CD14-positive monocyte (primary cell): ENCODE measurements around the gene ZNF783. TPM values are rescaled to one million over a fixed set of nuclear protein-coding genes. Genes with fewer than 3 reads are reported as not detected.

Experiments
- DNase-seq, 3 donors: peaks; one replicate each; pipeline ENCODE4 v3.0.0-alpha.2; 2011 to 2022
- H2AFZ ChIP-seq: 2 replicates; pipeline ENCODE4 v1.6.0; 2012; ENCODE audit warnings: mild to moderate bottlenecking, low read depth, low read length, inconsistent platforms; ENCODE audit not compliant: insufficient read depth, poor library complexity, severe bottlenecking
- H3K27ac ChIP-seq, 2 donors: 1 replicate in 1 of 2; 2 replicates in 1 of 2; pipeline ENCODE4 v1.5.1; 2012 to 2013; ENCODE audit warnings: low read length in 2 of 2, control low read depth in 1 of 2, inconsistent platforms in 1 of 2, low read depth in 1 of 2, mild to moderate bottlenecking in 1 of 2
- H3K27me3 ChIP-seq, 2 donors: one replicate each; pipeline versions ENCODE4 v1.6.0 to v1.6.1; 2011 to 2013; ENCODE audit warnings: low read length in 2 of 2; ENCODE audit not compliant: control insufficient read depth in 2 of 2, insufficient read depth in 2 of 2
- H3K36me3 ChIP-seq, 2 donors: replicated peaks in 1 of 2; 1 replicate in 1 of 2; 2 replicates in 1 of 2; pipeline versions ENCODE4 v1.5.1 to v1.6.1; 2012 to 2013; ENCODE audit warnings: low read length in 2 of 2, control low read depth in 1 of 2, inconsistent platforms in 1 of 2, mild to moderate bottlenecking in 1 of 2; ENCODE audit not compliant: insufficient read depth in 2 of 2, control insufficient read depth in 1 of 2
- H3K4me1 ChIP-seq, 2 donors: 1 replicate in 1 of 2; 2 replicates in 1 of 2; pipeline versions ENCODE4 v1.5.1 to v1.6.1; 2012 to 2013; ENCODE audit warnings: low read length in 2 of 2, control low read depth in 1 of 2, inconsistent platforms in 1 of 2, mild to moderate bottlenecking in 1 of 2, moderate library complexity in 1 of 2; ENCODE audit not compliant: insufficient read depth in 2 of 2, control insufficient read depth in 1 of 2
- H3K4me2 ChIP-seq: replicated peaks from 2 replicates; pipeline ENCODE3; 2012; ENCODE audit warnings: low read length, moderate library complexity, mild to moderate bottlenecking; ENCODE audit not compliant: poor library complexity, severe bottlenecking; ENCODE audit errors: extremely low read depth
- H3K4me3 ChIP-seq, 3 experiments: fragments of 200-600 bp in 1 of 3; sonication (generic) in 1 of 3; replicated peaks in 1 of 3; 1 replicate in 2 of 3; 2 replicates in 1 of 3; pipeline ENCODE4 v1.5.1; 2011 to 2013; ENCODE audit warnings: low read length in 3 of 3, mild to moderate bottlenecking in 3 of 3, control low read depth in 2 of 3, low read depth in 2 of 3, inconsistent platforms in 1 of 3, moderate library complexity in 1 of 3
- H3K79me2 ChIP-seq: 2 replicates; pipeline ENCODE4 v1.6.0; 2012; ENCODE audit warnings: mild to moderate bottlenecking, control low read depth, inconsistent platforms, low read length, moderate library complexity; ENCODE audit not compliant: insufficient read depth
- H3K9ac ChIP-seq: 2 replicates; pipeline ENCODE4 v1.6.0; 2017; ENCODE audit warnings: low read length, mild to moderate bottlenecking; ENCODE audit not compliant: insufficient read depth, poor library complexity, severe bottlenecking
- H3K9me3 ChIP-seq, 2 donors: replicated peaks in 1 of 2; 1 replicate in 1 of 2; 2 replicates in 1 of 2; pipeline versions ENCODE4 v1.5.1 to v1.6.1; 2012 to 2013; ENCODE audit warnings: low read length in 2 of 2, control low read depth in 1 of 2; ENCODE audit not compliant: control insufficient read depth in 1 of 2, insufficient read depth in 1 of 2
- H4K20me1 ChIP-seq: 2 replicates; pipeline ENCODE4 v1.6.0; 2012; ENCODE audit warnings: mild to moderate bottlenecking, low read length, control low read depth, moderate library complexity; ENCODE audit not compliant: insufficient read depth
- H3K27ac Mint-ChIP-seq, 7 donors: one replicate each; pipeline ENCODE4 v1.8.0; 2020; ENCODE audit warnings: mild to moderate bottlenecking in 7 of 7, mixed read lengths in 7 of 7, moderate library complexity in 6 of 7, inconsistent platforms in 2 of 7
- H3K27me3 Mint-ChIP-seq, 3 donors: one replicate each; pipeline ENCODE4 v1.8.0; 2021 to 2022; ENCODE audit warnings: low read depth in 3 of 3, mild to moderate bottlenecking in 3 of 3, mixed read lengths in 3 of 3, moderate library complexity in 3 of 3, inconsistent platforms in 1 of 3
- H3K36me3 Mint-ChIP-seq, 2 donors: one replicate each; pipeline ENCODE4 v1.8.0; 2020; ENCODE audit warnings: mixed read lengths in 2 of 2, inconsistent platforms in 1 of 2, mild to moderate bottlenecking in 1 of 2
- H3K4me1 Mint-ChIP-seq: one replicate; pipeline ENCODE4 v1.8.0; 2020; ENCODE audit warnings: mild to moderate bottlenecking, mixed read lengths
- H3K4me3 Mint-ChIP-seq, 2 donors: one replicate each; pipeline ENCODE4 v1.8.0; 2020; ENCODE audit warnings: mild to moderate bottlenecking in 2 of 2, mixed read lengths in 2 of 2, moderate library complexity in 1 of 2
- H3K9me3 Mint-ChIP-seq, 7 donors: one replicate each; pipeline ENCODE4 v1.8.0; 2020 to 2022; ENCODE audit warnings: mixed read lengths in 7 of 7, mild to moderate bottlenecking in 6 of 7, moderate library complexity in 6 of 7, inconsistent platforms in 2 of 7
- CTCF ChIP-seq: fragments of 200-600 bp; IDR thresholded peaks from one replicate; pipeline ENCODE4 v1.8.0; 2022; ENCODE audit warnings: antibody characterized with exemption, mild to moderate bottlenecking
- WGBS: methylation state at CpG from one replicate; pipeline ENCODE4 v1.1.5; 2013; ENCODE audit warnings: missing lambda C conversion rate; ENCODE audit not compliant: insufficient coverage; 5-methylcytosine and 5-hydroxymethylcytosine counted together
- intact Hi-C, 2 donors: fragments of 100-400 bp; cut with micrococcal nuclease; formaldehyde crosslinking; loops; one replicate each; pipeline versions ENCODE4 v1.15.0 to v1.15.1; 2023
- polyA plus RNA-seq, 3 donors: library from polyadenylated mRNA; depleted of rRNA in 1 of 3; unstranded in 2 of 3; stranded (reverse) in 1 of 3; fragments of 300-500 nt in 2 of 3; fragments of >200 nt in 1 of 3; fragmentation: Illumina TruSeq in 2 of 3; gene quantifications; 1 replicate in 2 of 3; 2 replicates in 1 of 3; pipeline ENCODE4 v1.2.3, GENCODE V29; 2012 to 2021

Gene ZNF783
- polyA plus RNA-seq, 3 donors = 1.2 to 16.7 (median 1.5) TPM

- H3K36me3 ChIP-seq = peaks cover 52 to 63% of the 10 kb centered on the region in 2 donors
- no peaks in the 10 kb centered on the region for H3K9me3 Mint-ChIP-seq
- no peak overlapping the region for H3K27ac ChIP-seq
- no peaks in the 10 kb centered on the region for H3K27me3 ChIP-seq
- H3K27ac Mint-ChIP-seq = no peak overlapping the region
- peaks cover 51 to 68% of the 10 kb centered on the region in 2 donors for H3K36me3 Mint-ChIP-seq
- peaks cover 3% of the 10 kb centered on the region for H4K20me1 ChIP-seq
- intact Hi-C loops = no loop called here
- H3K9ac ChIP-seq = no peak overlapping the region
- no peaks in the 10 kb centered on the region for H3K9me3 ChIP-seq
- WGBS = 98% methylated on average over 7 of the region's 7 CpGs
- no peak overlapping the region for H3K4me3 Mint-ChIP-seq
- no peak overlapping the region for H2AFZ ChIP-seq
- H3K79me2 ChIP-seq = peaks cover 4% of the 10 kb centered on the region
- no peaks in the 10 kb centered on the region for H3K27me3 Mint-ChIP-seq
- H3K4me1 ChIP-seq = no peaks in the 10 kb centered on the region
- H3K4me1 Mint-ChIP-seq = no peaks in the 10 kb centered on the region
- no peak for TF ChIP-seq CTCF
- DNase-seq = no peak
- no peak overlapping the region for H3K4me3 ChIP-seq
- no peak overlapping the region for H3K4me2 ChIP-seq
These were observed 8.3 kb upstream of the ZNF783 start for GRCh38 chr7:149253665-149254064.

- H3K4me1 ChIP-seq = no peaks in the 10 kb centered on the region
- peaks cover 3% of the 10 kb centered on the region for H3K79me2 ChIP-seq
- no peak overlapping the region for H3K4me3 ChIP-seq
- peaks cover 52 to 63% of the 10 kb centered on the region in 2 donors for H3K36me3 ChIP-seq
- 99% methylated on average over 11 of the region's 16 CpGs for WGBS
- H3K9me3 Mint-ChIP-seq = no peaks in the 10 kb centered on the region
- no peaks in the 10 kb centered on the region for H4K20me1 ChIP-seq
- H2AFZ ChIP-seq = no peak overlapping the region
- peaks cover 51 to 65% of the 10 kb centered on the region in 2 donors for H3K36me3 Mint-ChIP-seq
- no peaks in the 10 kb centered on the region for H3K27me3 ChIP-seq
- H3K27ac ChIP-seq = no peak overlapping the region
- intact Hi-C loops = no loop called here
- no peak overlapping the region for H3K9ac ChIP-seq
- H3K4me3 Mint-ChIP-seq = no peak overlapping the region
- no peak for TF ChIP-seq CTCF
- H3K9me3 ChIP-seq = no peaks in the 10 kb centered on the region
- H3K27me3 Mint-ChIP-seq = no peaks in the 10 kb centered on the region
- DNase-seq = no peak
- H3K4me1 Mint-ChIP-seq = no peaks in the 10 kb centered on the region
- no peak overlapping the region for H3K27ac Mint-ChIP-seq
- no peak overlapping the region for H3K4me2 ChIP-seq
These were observed 7.7 kb upstream of the ZNF783 start for GRCh38 chr7:149254181-149254858.
